Breast epithelium (tissue), 4 donors: ENCODE measurements around the gene PSMC2. TPM values are rescaled to one million over a fixed set of nuclear protein-coding genes. Genes with fewer than 3 reads are reported as not detected.

Experiments used
- DNase-seq, 2 donors: peaks; one replicate each; pipeline ENCODE4 v3.0.0-alpha.2; 2019; ENCODE audit warnings: low spot score in 2 of 2
- H3K27ac ChIP-seq, 2 donors: fragments of 200-600 bp; sonication (generic) in 1 of 2; one replicate each; pipeline ENCODE4 v1.5.1; 2016 to 2019; ENCODE audit warnings: mild to moderate bottlenecking in 1 of 2
- H3K27me3 ChIP-seq, 2 donors: fragments of 200-600 bp; sonication (generic) in 1 of 2; one replicate each; pipeline versions ENCODE4 v1.5.1 to v1.6.0; 2017 to 2019; ENCODE audit warnings: control low read depth in 1 of 2, mild to moderate bottlenecking in 1 of 2
- H3K36me3 ChIP-seq: fragments of 200-600 bp; one replicate; pipeline ENCODE4 v1.5.1; 2019
- H3K4me1 ChIP-seq, 2 donors: fragments of 200-600 bp; sonication (generic); one replicate each; pipeline ENCODE4 v1.5.1; 2016 to 2019; ENCODE audit warnings: control low read depth in 1 of 2
- H3K4me3 ChIP-seq, 3 donors: fragments of 200-600 bp; sonication (generic); 1 replicate in 2 of 3; 2 replicates in 1 of 3; pipeline ENCODE4 v1.5.1; 2016 to 2019; ENCODE audit warnings: mild to moderate bottlenecking in 3 of 3, moderate library complexity in 2 of 3
- H3K9me3 ChIP-seq, 2 donors: fragments of 200-600 bp; sonication (generic) in 1 of 2; one replicate each; pipeline ENCODE4 v1.5.1; 2016 to 2019; ENCODE audit warnings: control low read depth in 1 of 2
- CTCF ChIP-seq, 3 donors: fragments of 450-650 bp; IDR thresholded peaks; one replicate each; pipeline ENCODE4 v1.5.1; 2016 to 2017; ENCODE audit warnings: antibody characterized with exemption in 3 of 3, mild to moderate bottlenecking in 3 of 3, moderate library complexity in 3 of 3
- POLR2A ChIP-seq: fragments of 450-650 bp; IDR thresholded peaks from one replicate; pipeline ENCODE4 v1.6.1; 2016; ENCODE audit warnings: antibody characterized with exemption, mild to moderate bottlenecking, moderate library complexity
- POLR2AphosphoS5 ChIP-seq, 3 donors: sonication (generic); formaldehyde crosslinking; IDR thresholded peaks; one replicate each; pipeline ENCODE4 v1.6.1; 2017; ENCODE audit warnings: antibody characterized with exemption in 3 of 3
- intact Hi-C: fragments of 100-400 bp; cut with DNase I; formaldehyde crosslinking; loops from one replicate; pipeline ENCODE4 v1.15.1; 2023; ENCODE audit warnings: low total_unique reads
- total RNA-seq, 3 donors: library from RNA; depleted of rRNA; stranded (reverse); fragments of >200 nt; gene quantifications; one replicate each; pipeline ENCODE4 v1.1.0, GENCODE V29; 2016

PSMC2 gene
- 100 to 1,000 TPM in 1 of 3 donors, 10 to 100 TPM in 2; 87.5 to 114 (median 93.7) TPM for total RNA-seq

GRCh38 chr7:103347507-103348267, at the start of gene PSMC2:
Gene PSMC2, plus strand, starts transcription at chr7:103347643. Its CDS starts 69 bp downstream, at chr7:103347712.
- no peaks in the 10 kb centered on the region for H3K27me3 ChIP-seq
- peaks cover 0 to 7% of the 10 kb centered on the region in 2 donors for H3K4me1 ChIP-seq
- peak within 1 kb of the TSS; percentile 90 to 92 for H3K27ac ChIP-seq
- H3K4me3 ChIP-seq: peak within 1 kb of the TSS; percentile 66 to 78 (median 74)
- peaks cover 4% of the 10 kb centered on the region for H3K36me3 ChIP-seq
- TF ChIP-seq POLR2AphosphoS5 (IDR thresholded peaks at IDR 0.05) (peak; percentile 60 to 91 (median 85)), CTCF (IDR thresholded peaks at IDR 0.05) (no peak), POLR2A (no peak)
- DNase-seq: peak; percentile 64 to 65
- intact Hi-C loops: no loop called here
- H3K9me3 ChIP-seq: no peaks in the 10 kb centered on the region

GRCh38 chr7:103297837-103298179, 49.6 kb upstream of the PSMC2 start:
- no peak for TF ChIP-seq POLR2A
- no peak for TF ChIP-seq CTCF (IDR thresholded peaks at IDR 0.05)
- TF ChIP-seq POLR2AphosphoS5 (IDR thresholded peaks at IDR 0.05): no peak
- Histone ChIP-seq H3K4me3 (peak overlapping the region; percentile 79 to 96 (median 84)), H3K9me3 (no peaks in the 10 kb centered on the region), H3K27me3 (no peaks in the 10 kb centered on the region), H3K36me3 (no peaks in the 10 kb centered on the region), H3K4me1 (peaks cover 3 to 12% of the 10 kb centered on the region in 2 donors), H3K27ac (peak overlapping the region; percentile 92 to 95)
- DNase-seq: no peak
- intact Hi-C loops: no loop called here

- H3K36me3 ChIP-seq: no peaks in the 10 kb centered on the region
- intact Hi-C loops: no loop called here
- no peak for TF ChIP-seq POLR2A
- TF ChIP-seq POLR2AphosphoS5 (IDR thresholded peaks at IDR 0.05): no peak
- TF ChIP-seq CTCF (IDR thresholded peaks at IDR 0.05): no peak
These were observed 47.8 kb upstream of the PSMC2 start for GRCh38 chr7:103299660-103300059.

GRCh38 chr7:103301441-103301840, 46.0 kb upstream of the PSMC2 start:
- H3K27me3 ChIP-seq: no peaks in the 10 kb centered on the region
- no peaks in the 10 kb centered on the region for H3K36me3 ChIP-seq
- TF ChIP-seq CTCF (IDR thresholded peaks at IDR 0.05) (no peak), POLR2A (no peak), POLR2AphosphoS5 (IDR thresholded peaks at IDR 0.05) (no peak)
- no peak for DNase-seq
- H3K27ac ChIP-seq: no peak overlapping the region
- no peaks in the 10 kb centered on the region for H3K9me3 ChIP-seq
- intact Hi-C loops: no loop called here
- H3K4me3 ChIP-seq: no peak overlapping the region
- peaks cover 3 to 12% of the 10 kb centered on the region in 2 donors for H3K4me1 ChIP-seq

More at GRCh38 chr7:103299660-103300059, 47.8 kb upstream of the PSMC2 start:
- no peak overlapping the region for H3K27ac ChIP-seq
- H3K9me3 ChIP-seq: no peaks in the 10 kb centered on the region
- no peak overlapping the region for H3K4me3 ChIP-seq
- H3K27me3 ChIP-seq: no peaks in the 10 kb centered on the region
- peaks cover 3 to 12% of the 10 kb centered on the region in 2 donors for H3K4me1 ChIP-seq
- no peak for DNase-seq

- intact Hi-C loops: no loop called here
- H3K27me3 ChIP-seq: no peaks in the 10 kb centered on the region
- H3K9me3 ChIP-seq: no peaks in the 10 kb centered on the region
- H3K36me3 ChIP-seq: peaks cover 4% of the 10 kb centered on the region
- TF ChIP-seq POLR2AphosphoS5 (IDR thresholded peaks at IDR 0.05) (no peak), CTCF (IDR thresholded peaks at IDR 0.05) (no peak), POLR2A (no peak)
- H3K4me1 ChIP-seq: no peaks in the 10 kb centered on the region
- no peak for DNase-seq
- H3K27ac ChIP-seq: no peak overlapping the region
- H3K4me3 ChIP-seq: no peak overlapping the region
These were observed 39.8 kb upstream of the PSMC2 start for GRCh38 chr7:103307503-103308231.
